ENCODE results near the gene RGSL1.

DNA sequence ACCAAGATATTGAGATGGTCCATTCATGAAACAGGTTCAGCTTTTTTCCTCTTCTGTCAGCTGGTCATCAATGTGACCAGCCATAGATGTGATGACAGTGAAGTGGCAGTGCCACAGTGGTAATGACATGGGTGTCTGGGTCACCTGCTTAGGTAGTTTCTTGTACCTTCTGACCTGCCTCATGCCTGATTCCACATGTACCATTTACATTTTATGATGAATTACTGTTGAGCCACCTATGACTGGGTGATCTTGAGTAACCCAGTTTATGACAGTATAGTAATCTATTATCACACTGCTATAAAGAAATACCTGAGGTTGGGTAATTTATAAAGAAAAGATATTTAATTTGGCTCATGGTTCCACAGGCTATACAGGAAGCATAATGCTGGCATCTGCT lies 45.7 kb downstream of the RGSL1 start:
- TF ChIP-seq, protein P1, sequence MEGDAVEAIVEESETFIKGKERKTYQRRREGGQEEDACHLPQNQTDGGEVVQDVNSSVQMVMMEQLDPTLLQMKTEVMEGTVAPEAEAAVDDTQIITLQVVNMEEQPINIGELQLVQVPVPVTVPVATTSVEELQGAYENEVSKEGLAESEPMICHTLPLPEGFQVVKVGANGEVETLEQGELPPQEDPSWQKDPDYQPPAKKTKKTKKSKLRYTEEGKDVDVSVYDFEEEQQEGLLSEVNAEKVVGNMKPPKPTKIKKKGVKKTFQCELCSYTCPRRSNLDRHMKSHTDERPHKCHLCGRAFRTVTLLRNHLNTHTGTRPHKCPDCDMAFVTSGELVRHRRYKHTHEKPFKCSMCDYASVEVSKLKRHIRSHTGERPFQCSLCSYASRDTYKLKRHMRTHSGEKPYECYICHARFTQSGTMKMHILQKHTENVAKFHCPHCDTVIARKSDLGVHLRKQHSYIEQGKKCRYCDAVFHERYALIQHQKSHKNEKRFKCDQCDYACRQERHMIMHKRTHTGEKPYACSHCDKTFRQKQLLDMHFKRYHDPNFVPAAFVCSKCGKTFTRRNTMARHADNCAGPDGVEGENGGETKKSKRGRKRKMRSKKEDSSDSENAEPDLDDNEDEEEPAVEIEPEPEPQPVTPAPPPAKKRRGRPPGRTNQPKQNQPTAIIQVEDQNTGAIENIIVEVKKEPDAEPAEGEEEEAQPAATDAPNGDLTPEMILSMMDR (IDR thresholded peaks at IDR 0.05): no peak
- TF ChIP-seq POLR2AphosphoS5 (IDR thresholded peaks at IDR 0.05): no peak
